Lung (tissue), 12 donors: ENCODE results near the gene DLAT. TPM values are rescaled to one million over a fixed set of nuclear protein-coding genes. Genes with fewer than 3 reads are reported as not detected.

Experiments used
- ATAC-seq: fragments of 200-7000 bp; cut with Tn5 transposase; one replicate; pipeline ENCODE4 v1.9.1; 2020; ENCODE audit warnings: moderate number of reproducible peaks; ENCODE audit not compliant: insufficient read depth, low FRiP score
- DNase-seq, 3 donors: peaks; one replicate each; pipeline ENCODE4 v3.0.0-alpha.2; 2013 to 2017
- H3K27ac ChIP-seq, 2 donors: one replicate each; pipeline ENCODE4 v1.5.1; 2013; ENCODE audit warnings: mild to moderate bottlenecking in 2 of 2, moderate library complexity in 2 of 2, control low read depth in 1 of 2, inconsistent platforms in 1 of 2, low read depth in 1 of 2, low read length in 1 of 2
- H3K27me3 ChIP-seq, 3 donors: one replicate each; pipeline ENCODE4 v1.5.1; 2013; ENCODE audit warnings: low read length in 2 of 3; ENCODE audit not compliant: control insufficient read depth in 3 of 3, insufficient read depth in 3 of 3
- H3K36me3 ChIP-seq, 4 donors: one replicate each; pipeline ENCODE4 v1.5.1; 2013; ENCODE audit warnings: low read length in 4 of 4, mild to moderate bottlenecking in 1 of 4, moderate library complexity in 1 of 4; ENCODE audit not compliant: control insufficient read depth in 4 of 4, insufficient read depth in 4 of 4
- H3K4me1 ChIP-seq, 5 donors: one replicate each; pipeline ENCODE4 v1.5.1; 2013; ENCODE audit warnings: low read length in 5 of 5, mild to moderate bottlenecking in 2 of 5, moderate library complexity in 1 of 5; ENCODE audit not compliant: control insufficient read depth in 5 of 5, insufficient read depth in 5 of 5
- H3K4me3 ChIP-seq: one replicate; pipeline ENCODE4 v1.5.1; 2013; ENCODE audit warnings: mild to moderate bottlenecking, control low read depth, moderate library complexity
- H3K9ac ChIP-seq, 2 donors: one replicate each; pipeline ENCODE4 v1.5.1; 2013; ENCODE audit warnings: low read length in 2 of 2, control low read depth in 1 of 2; ENCODE audit not compliant: insufficient read depth in 1 of 2
- H3K9me3 ChIP-seq, 4 donors: one replicate each; pipeline ENCODE4 v1.5.1; 2013; ENCODE audit warnings: low read length in 3 of 4, mild to moderate bottlenecking in 1 of 4, moderate library complexity in 1 of 4; ENCODE audit not compliant: control insufficient read depth in 4 of 4, insufficient read depth in 3 of 4
- CTCF ChIP-seq: IDR thresholded peaks from 2 replicates; pipeline ENCODE4 v1.5.1; 2012; ENCODE audit warnings: mild to moderate bottlenecking; ENCODE audit errors: control extremely low read depth, extremely low read depth
- WGBS, 2 donors: extraction: QIAGEN DNeasy Blood & Tissue Kit; methylation state at CpG; one replicate each; pipeline ENCODE4 v1.1.7; 2013; 5-methylcytosine and 5-hydroxymethylcytosine counted together
- polyA plus RNA-seq, 2 donors: library from polyadenylated mRNA; stranded (reverse); fragments of 200-250 nt; gene quantifications; one replicate each; pipeline ENCODE4 v1.2.1, GENCODE V29; 2013
- total RNA-seq, 2 donors: library from RNA; depleted of rRNA in 1 of 2; stranded (reverse); fragments of >200 nt in 1 of 2; gene quantifications; one replicate each; pipeline ENCODE4 v1.2.1, GENCODE V29; 2014 to 2021
- donor health status: control.
- donor health status: control.
- donor health status: Bipolar disorder and iron deficiency.
- donor health status: healthy.
- donor health status: DM: yes; HTN: yes; CAD: no.

The DLAT gene
- total and polyA plus RNA-seq, 4 donors: 12.0 to 32.9 (median 26.5) TPM

- DNase-seq: no peak
- no peak for ATAC-seq
- H3K9ac ChIP-seq: no peak overlapping the region
- H3K27ac ChIP-seq: no peak overlapping the region
- peaks cover 14 to 32% (median 26%) of the 10 kb centered on the region in 4 donors for H3K36me3 ChIP-seq
- H3K27me3 ChIP-seq: no peaks in the 10 kb centered on the region
- no peaks in the 10 kb centered on the region for H3K9me3 ChIP-seq
- TF ChIP-seq CTCF: no peak
- 89 to 93% methylated on average over 3 of the region's 3 CpGs for WGBS, 2 donors
- no peaks in the 10 kb centered on the region for H3K4me1 ChIP-seq
- no peak overlapping the region for H3K4me3 ChIP-seq
These were observed 8.7 kb downstream of the DLAT start for GRCh38 chr11:112033902-112034301.

- no peak for DNase-seq
- peaks cover 8 to 20% (median 15%) of the 10 kb centered on the region in 4 donors for H3K36me3 ChIP-seq
- no peak for TF ChIP-seq CTCF
These were observed 12.3 kb downstream of the DLAT start for GRCh38 chr11:112037527-112037926.

DNA sequence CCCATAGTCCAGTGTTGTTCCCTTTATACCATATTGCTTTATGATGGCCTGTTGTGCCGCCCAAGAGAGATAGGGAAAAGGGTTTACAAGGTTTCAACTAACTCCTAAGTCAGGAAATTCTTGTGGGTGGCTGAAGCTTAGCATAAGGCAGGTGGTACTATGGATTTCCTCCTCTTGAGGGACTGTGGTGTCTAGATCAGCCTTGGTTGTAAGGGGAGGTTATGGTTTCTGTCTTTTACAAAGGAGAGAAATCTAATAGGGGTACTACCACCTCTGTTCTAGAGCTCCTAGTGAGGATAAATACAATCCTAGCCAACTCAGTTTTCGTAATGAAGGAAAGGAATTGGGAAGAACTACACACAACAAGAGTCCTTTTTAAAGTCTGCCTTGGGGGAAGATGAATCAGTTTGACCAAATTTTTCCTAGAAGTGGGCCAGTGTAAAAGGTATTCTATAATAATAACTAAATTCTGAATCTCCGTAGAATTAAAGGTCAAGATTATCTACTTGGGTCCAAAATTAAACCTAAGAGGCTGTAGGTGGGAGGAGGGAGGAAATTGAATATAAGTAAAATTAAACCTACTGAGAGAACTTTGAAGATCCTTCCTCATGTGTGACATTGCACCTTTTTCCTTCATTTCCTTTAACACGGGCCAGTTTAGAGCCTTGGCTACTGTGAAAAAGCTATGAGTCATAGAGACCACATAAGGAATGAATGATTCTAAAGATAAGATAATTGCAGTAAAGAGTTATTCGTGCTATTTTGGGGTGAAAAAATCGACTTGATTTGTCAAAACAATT lies 17.2 kb downstream of the DLAT start:
- no peak for ATAC-seq
- 57 to 67% methylated on average over 6 of the region's 6 CpGs for WGBS, 2 donors
- no peaks in the 10 kb centered on the region for H3K27me3 ChIP-seq
- peaks cover 0 to 2% (median 0%) of the 10 kb centered on the region in 5 donors for H3K4me1 ChIP-seq
- no peak overlapping the region for H3K9ac ChIP-seq
- peaks cover 11 to 27% (median 14%) of the 10 kb centered on the region in 4 donors for H3K36me3 ChIP-seq
- TF ChIP-seq CTCF: no peak
- H3K27ac ChIP-seq: peak overlapping the region in 1 of 2 donors; percentile 33
- no peaks in the 10 kb centered on the region for H3K9me3 ChIP-seq
- no peak overlapping the region for H3K4me3 ChIP-seq
- DNase-seq: no peak

More at GRCh38 chr11:112037527-112037926, 12.3 kb downstream of the DLAT start:
- Histone ChIP-seq H3K27ac (no peak overlapping the region), H3K4me1 (peaks cover 0 to 2% (median 0%) of the 10 kb centered on the region in 5 donors), H3K9me3 (no peaks in the 10 kb centered on the region), H3K4me3 (no peak overlapping the region), H3K9ac (no peak overlapping the region), H3K27me3 (no peaks in the 10 kb centered on the region)
- no peak for ATAC-seq
